ENCODE measurements around the gene TIMP2.
"Not testable (repeated sequence)": the region's sequence is repeated elsewhere in the genome, so short reads cannot be mapped to it uniquely, and the experiment has no call there.

The TIMP2 gene

GRCh38 chr17:78903101-78903779 lies 21.9 kb downstream of the TIMP2 start, which contains the start of gene CEP295NL:
Gene CEP295NL (minus strand): TSS chr17:78903201. CDS start chr17:78901828, 1,373 bp downstream.
- DNase-seq: no peak

DNA sequence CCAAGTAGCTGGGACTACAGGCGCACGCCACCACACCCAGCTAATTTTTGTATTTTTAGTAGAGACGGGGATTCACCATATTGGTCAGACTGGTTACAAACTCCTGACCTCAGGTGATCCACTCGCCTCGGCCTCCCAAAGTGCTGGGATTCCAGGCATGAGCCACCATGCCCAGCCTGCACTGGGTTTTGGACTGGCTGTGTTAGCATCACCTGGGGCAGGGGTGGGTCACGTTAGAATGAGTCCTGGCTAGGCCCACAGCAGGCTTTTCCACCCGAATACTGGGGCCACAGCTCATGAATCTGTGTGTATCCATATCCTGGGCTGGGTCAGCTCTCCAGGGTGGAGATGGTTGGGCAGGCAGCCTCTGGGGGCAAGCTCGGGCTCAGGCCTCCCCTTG lies 23.0 kb downstream of the TIMP2 start:
- not testable (repeated sequence) for DNase-seq

GRCh38 chr17:78901806-78902205 lies 23.4 kb downstream of the TIMP2 start:
- no peak for DNase-seq

GRCh38 chr17:78900816-78901215 lies 24.4 kb downstream of the TIMP2 start:
- DNase-seq: no peak

GRCh38 chr17:78899361-78900260 lies 25.6 kb downstream of the TIMP2 start:
- no peak for DNase-seq

- no peak for DNase-seq
These were observed 26.2 kb downstream of the TIMP2 start for GRCh38 chr17:78898947-78899346.

- no peak for DNase-seq
These were observed 26.9 kb downstream of the TIMP2 start for GRCh38 chr17:78898075-78898836.

DNA sequence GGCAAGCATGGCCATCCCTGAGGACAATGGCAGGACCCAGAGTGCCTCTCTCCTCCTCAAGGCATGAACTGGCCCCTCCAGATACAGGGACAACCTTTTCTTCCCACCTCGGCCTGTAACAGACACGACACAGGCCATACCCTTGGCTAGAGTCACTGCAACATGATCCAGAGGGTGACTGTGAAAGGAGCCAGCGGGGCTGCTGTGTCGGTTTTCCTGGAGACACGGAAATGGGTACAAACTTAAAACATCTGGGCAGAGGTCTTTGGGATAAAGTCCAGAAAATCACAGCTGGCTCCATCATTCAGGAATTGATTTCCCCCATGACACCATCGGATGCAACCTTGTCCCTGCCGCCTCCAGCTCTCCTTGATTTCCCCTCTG lies 27.5 kb downstream of the TIMP2 start:
- DNase-seq: no peak

GRCh38 chr17:78896834-78897663 lies 28.1 kb downstream of the TIMP2 start:
- no peak for DNase-seq

GRCh38 chr17:78896091-78896833 lies 28.9 kb downstream of the TIMP2 start:
- no peak for DNase-seq

- no peak for DNase-seq
These were observed 29.9 kb downstream of the TIMP2 start for GRCh38 chr17:78895322-78895721.

- DNase-seq: no peak
These were observed 31.5 kb downstream of the TIMP2 start for GRCh38 chr17:78893684-78894083.

GRCh38 chr17:78892936-78893379 lies 32.2 kb downstream of the TIMP2 start:
- DNase-seq: no peak

- no peak for DNase-seq
These were observed 32.7 kb downstream of the TIMP2 start for GRCh38 chr17:78892520-78892919.

GRCh38 chr17:78892062-78892456 lies 33.1 kb downstream of the TIMP2 start:
- DNase-seq: no peak

DNA sequence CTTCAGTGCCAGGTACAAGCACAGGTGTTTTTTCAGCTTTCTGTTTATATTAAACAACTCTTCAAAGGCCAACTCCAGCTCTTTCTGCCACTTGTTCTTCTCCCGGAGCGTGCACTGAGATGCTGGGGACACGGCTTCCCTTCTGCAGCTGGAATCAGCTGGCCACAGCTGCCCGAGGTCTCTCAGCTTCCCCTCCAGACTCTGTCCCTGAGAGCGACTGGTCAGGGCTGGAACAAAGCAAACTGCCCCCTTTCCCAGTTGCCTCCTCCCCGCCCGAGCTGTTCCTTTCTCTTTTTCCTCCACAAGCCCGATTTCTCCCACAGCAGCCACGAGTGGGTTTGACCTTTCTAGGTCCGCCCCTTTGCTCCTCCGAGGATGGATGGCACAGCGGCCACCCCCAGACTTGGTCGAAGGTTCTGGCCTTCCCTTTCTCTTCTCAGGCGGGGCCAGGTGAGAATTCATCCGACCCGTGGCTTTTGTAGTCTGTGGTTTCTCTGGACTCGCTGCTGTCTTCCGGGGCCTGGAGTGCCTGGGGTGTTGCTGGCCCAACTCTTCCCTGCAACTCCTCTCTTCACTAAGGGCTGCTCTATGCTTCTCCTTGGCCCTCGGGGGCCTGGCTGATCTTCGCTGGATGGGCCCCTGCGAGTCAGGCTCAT lies 33.7 kb downstream of the TIMP2 start:
- no peak for DNase-seq

GRCh38 chr17:78890498-78890897 lies 34.7 kb downstream of the TIMP2 start:
- DNase-seq: peak; percentile 37

DNA sequence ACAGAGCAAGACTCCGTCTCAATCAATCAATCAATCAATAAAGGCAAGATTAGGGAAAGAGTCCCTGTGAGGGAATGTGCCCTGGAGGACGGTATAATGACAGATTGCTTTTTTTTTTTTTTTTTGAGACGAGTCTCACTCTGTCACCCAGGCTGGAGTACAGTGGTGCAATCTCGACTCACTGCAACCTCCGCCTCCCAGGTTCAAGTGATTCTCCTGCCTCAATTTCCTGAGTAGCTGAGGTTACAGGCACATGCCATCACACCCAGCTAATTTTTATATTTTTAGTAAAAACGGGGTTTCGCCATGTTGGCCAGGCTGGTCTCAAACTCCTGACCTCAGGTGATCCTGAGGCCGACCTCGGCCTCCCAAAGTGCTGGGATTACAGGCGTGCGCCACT lies 35.1 kb downstream of the TIMP2 start:
- not testable (repeated sequence) for DNase-seq

GRCh38 chr17:78889531-78889930 lies 35.7 kb downstream of the TIMP2 start:
- no peak for DNase-seq

DNA sequence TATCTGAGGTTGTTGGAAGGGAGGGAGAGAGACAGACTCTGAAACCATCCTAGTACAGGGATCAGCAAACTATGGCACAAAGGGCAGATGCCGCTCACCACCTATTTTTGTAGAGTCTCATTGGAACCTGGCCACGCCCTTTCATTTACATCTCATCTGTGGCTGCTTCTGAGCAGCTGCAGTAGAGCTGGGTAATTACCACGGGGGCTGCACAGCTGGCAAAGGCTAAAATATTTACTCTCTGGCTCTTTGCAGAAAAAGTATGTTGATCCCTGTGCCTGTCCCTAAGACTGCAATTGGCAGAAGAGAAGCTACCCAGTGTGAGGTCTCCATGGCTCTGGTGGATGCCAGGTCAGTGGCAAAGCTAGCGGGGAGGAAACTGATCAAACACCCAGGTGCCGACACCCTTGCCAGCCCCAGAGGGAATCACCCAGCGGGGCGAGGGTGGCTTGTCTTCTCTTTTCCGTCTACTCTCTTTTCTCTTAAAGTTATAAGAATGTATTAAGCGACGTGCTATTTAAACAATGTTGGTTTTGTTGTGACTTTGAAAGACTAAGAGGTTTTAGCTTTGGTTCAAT lies 36.2 kb downstream of the TIMP2 start:
- no peak for DNase-seq

DNA sequence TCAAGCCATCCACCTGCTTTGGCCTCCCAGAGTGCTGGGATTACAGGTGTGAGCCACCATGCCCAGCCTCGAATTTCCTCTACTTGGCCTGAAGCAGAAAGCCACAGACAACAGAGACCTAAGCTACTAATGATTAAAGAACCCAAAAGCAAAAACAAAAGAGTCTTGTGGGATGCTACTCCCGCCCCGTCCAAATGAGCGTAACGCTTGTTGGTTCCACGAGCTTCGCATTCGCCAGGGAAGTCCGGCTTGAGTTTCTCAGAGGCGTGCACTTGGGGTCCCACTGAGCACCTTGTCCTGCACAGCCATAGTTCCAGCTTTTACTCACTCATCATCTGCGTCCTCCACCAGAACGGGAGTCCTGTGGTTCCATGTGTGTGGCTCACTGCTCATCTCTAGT lies 38.2 kb downstream of the TIMP2 start:
- DNase-seq: no peak

All from stimulated activated naive CD4-positive, alpha-beta T cell treated with Interleukin-2 at 50 U/mL for 16 hours (primary cell).